Frontal cortex (tissue), 4 donors: Measurements from ENCODE around the gene GUK1. TPM values are rescaled to one million over a fixed set of nuclear protein-coding genes. Genes with fewer than 3 reads are reported as not detected.

Experiments used
- DNase-seq, 2 donors: peaks; one replicate each; pipeline ENCODE4 v3.0.0; 2012; ENCODE audit warnings: low spot score in 2 of 2
- FAIRE-seq: peaks from 2 replicates; lab custom pipeline; 2012; peaks lifted over from hg19 to GRCh38; lab: Jason Lieb, UNC
- total RNA-seq: library from RNA; depleted of rRNA; stranded (reverse); fragments of >200 nt; gene quantifications from one replicate; pipeline ENCODE4 v1.2.3, GENCODE V29; 2014
- donor health status: control.
- donor health status: control.
- donor health status: control.

Gene GUK1
- total RNA-seq, 1 donor from 2014 or later: 130 TPM

GRCh38 chr1:228158151-228159007 lies 18.3 kb downstream of the GUK1 start:
- FAIRE-seq (no peak), DNase-seq (no peak)

- DNase-seq: no peak
- no peak for FAIRE-seq
Observed at GRCh38 chr1:228159008-228159665, 19.1 kb downstream of the GUK1 start.

GRCh38 chr1:228160201-228160761 lies 20.2 kb downstream of the GUK1 start:
- no peak for FAIRE-seq
- DNase-seq: no peak

GRCh38 chr1:228161362-228161761 lies 21.3 kb downstream of the GUK1 start:
- no peak for FAIRE-seq
- DNase-seq: no peak

- no peak for DNase-seq
- no peak for FAIRE-seq
Observed at GRCh38 chr1:228161866-228162265, 21.8 kb downstream of the GUK1 start.

GRCh38 chr1:228162286-228163006 lies 22.4 kb downstream of the GUK1 start:
- DNase-seq (no peak), FAIRE-seq (no peak)

- FAIRE-seq (no peak), DNase-seq (no peak)
Observed at GRCh38 chr1:228163007-228163753, 23.1 kb downstream of the GUK1 start.

GRCh38 chr1:228163776-228164519 lies 23.9 kb downstream of the GUK1 start:
- no peak for DNase-seq
- no peak for FAIRE-seq

- DNase-seq (no peak), FAIRE-seq (no peak)
Observed at GRCh38 chr1:228164561-228165371, 24.7 kb downstream of the GUK1 start.

GRCh38 chr1:228165372-228166169 lies 25.5 kb downstream of the GUK1 start, which contains the start of gene IBA57:
IBA57 (plus strand) TSS chr1:228165804; CDS start chr1:228165817, 13 bp downstream.
- DNase-seq: peak; percentile 98 to 99
- FAIRE-seq: no peak

- DNase-seq: peak; percentile 66 to 84
- no peak for FAIRE-seq
Observed at GRCh38 chr1:228166170-228166936, 26.3 kb downstream of the GUK1 start.

GRCh38 chr1:228168563-228169270 lies 28.6 kb downstream of the GUK1 start:
- FAIRE-seq (no peak), DNase-seq (no peak)

GRCh38 chr1:228169345-228169744 lies 29.3 kb downstream of the GUK1 start:
- FAIRE-seq (no peak), DNase-seq (no peak)

- FAIRE-seq (no peak), DNase-seq (no peak)
Observed at GRCh38 chr1:228170666-228171065, 30.6 kb downstream of the GUK1 start.

- FAIRE-seq: no peak
- no peak for DNase-seq
Observed at GRCh38 chr1:228171221-228171891, 31.3 kb downstream of the GUK1 start.
